Ishikawa (cell line): ENCODE data around the gene SLC49A4.

Source experiments
- CEBPB ChIP-seq: IDR thresholded peaks from 2 replicates; pipeline ENCODE4 v1.6.1; 2012
- CREB1 ChIP-seq: IDR thresholded peaks from 2 replicates; pipeline ENCODE4 v1.6.1; 2012; ENCODE audit warnings: low read depth
- EGR1 ChIP-seq: IDR thresholded peaks from 2 replicates; pipeline ENCODE4 v1.6.1; 2012
- EP300 ChIP-seq: IDR thresholded peaks from 2 replicates; pipeline ENCODE4 v1.6.1; 2012; ENCODE audit warnings: borderline replicate concordance
- FOXM1 ChIP-seq: IDR thresholded peaks from 2 replicates; pipeline ENCODE4 v1.6.1; 2012; ENCODE audit warnings: low read depth, borderline replicate concordance
- NFIC ChIP-seq: IDR thresholded peaks from 2 replicates; pipeline ENCODE4 v1.6.1; 2012
- RAD21 ChIP-seq: IDR thresholded peaks from 2 replicates; pipeline ENCODE4 v1.6.1; 2012; ENCODE audit warnings: low read depth
- TAF1 ChIP-seq: IDR thresholded peaks from 2 replicates; pipeline ENCODE4 v1.6.1; 2012; ENCODE audit warnings: low read depth, mild to moderate bottlenecking
- TCF12 ChIP-seq: IDR thresholded peaks from 2 replicates; pipeline ENCODE4 v1.6.1; 2012; ENCODE audit warnings: low read depth
- TEAD4 ChIP-seq: IDR thresholded peaks from 2 replicates; pipeline ENCODE4 v1.6.1; 2012
- YY1 ChIP-seq: IDR thresholded peaks from 2 replicates; pipeline ENCODE4 v1.6.1; 2012; ENCODE audit warnings: low read depth
- ZBTB7A ChIP-seq: IDR thresholded peaks from 2 replicates; pipeline ENCODE4 v1.6.1; 2012; ENCODE audit warnings: low read depth
- TF ChIP-seq, protein P1 (sequence below): IDR thresholded peaks from 2 replicates; pipeline ENCODE4 v1.6.1; 2012
- TF ChIP-seq, protein P2 (sequence below): IDR thresholded peaks from 2 replicates; pipeline ENCODE4 v1.6.1; 2012; ENCODE audit warnings: low read depth, mild to moderate bottlenecking
- TF ChIP-seq, protein P3 (sequence below): IDR thresholded peaks from 2 replicates; pipeline ENCODE4 v1.6.1; 2012

SLC49A4 gene

DNA sequence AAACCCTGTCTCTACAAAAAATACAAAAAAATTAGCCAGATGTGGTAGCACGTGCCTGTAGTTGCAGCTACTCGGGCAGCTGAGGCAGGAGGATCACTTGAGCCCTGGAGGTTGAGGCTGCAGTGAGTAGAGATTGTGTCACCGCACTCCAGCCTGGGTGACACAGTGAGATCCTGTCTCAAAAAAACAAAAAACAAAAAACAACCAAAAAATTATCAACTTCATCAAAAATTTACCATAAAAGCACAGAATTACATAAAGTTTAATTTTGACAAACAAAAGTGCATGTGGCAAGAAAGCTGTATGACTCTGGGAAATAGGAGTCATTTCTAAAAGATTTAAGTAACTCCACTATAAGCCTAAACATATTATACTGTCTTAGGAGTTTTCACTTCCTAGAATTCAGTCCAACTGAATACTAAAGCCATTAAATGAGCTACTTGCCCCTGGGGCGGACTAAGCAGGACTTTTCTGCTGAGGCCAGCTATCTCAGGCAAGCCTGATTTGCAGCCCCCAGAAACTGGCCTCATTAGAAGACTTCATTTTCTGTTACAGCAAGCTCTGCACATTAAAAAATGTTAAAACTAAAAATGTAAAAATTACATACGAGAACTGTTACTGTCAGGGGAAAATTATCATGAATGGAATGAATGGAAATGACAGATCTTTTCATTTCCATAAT is 24.2 kb upstream of the SLC49A4 start:
- no peak for TF ChIP-seq EGR1
- no peak for TF ChIP-seq FOXM1
- TF ChIP-seq NFIC: no peak
- TF ChIP-seq CEBPB: no peak
- TF ChIP-seq EP300: no peak
- no peak for TF ChIP-seq ZBTB7A
- TF ChIP-seq, protein P1, sequence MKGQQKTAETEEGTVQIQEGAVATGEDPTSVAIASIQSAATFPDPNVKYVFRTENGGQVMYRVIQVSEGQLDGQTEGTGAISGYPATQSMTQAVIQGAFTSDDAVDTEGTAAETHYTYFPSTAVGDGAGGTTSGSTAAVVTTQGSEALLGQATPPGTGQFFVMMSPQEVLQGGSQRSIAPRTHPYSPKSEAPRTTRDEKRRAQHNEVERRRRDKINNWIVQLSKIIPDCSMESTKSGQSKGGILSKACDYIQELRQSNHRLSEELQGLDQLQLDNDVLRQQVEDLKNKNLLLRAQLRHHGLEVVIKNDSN: no peak
- TF ChIP-seq YY1: no peak
- TF ChIP-seq TAF1: no peak
- TF ChIP-seq CREB1: no peak
- TF ChIP-seq TCF12: no peak
- no peak for TF ChIP-seq RAD21
- TF ChIP-seq, protein P2, sequence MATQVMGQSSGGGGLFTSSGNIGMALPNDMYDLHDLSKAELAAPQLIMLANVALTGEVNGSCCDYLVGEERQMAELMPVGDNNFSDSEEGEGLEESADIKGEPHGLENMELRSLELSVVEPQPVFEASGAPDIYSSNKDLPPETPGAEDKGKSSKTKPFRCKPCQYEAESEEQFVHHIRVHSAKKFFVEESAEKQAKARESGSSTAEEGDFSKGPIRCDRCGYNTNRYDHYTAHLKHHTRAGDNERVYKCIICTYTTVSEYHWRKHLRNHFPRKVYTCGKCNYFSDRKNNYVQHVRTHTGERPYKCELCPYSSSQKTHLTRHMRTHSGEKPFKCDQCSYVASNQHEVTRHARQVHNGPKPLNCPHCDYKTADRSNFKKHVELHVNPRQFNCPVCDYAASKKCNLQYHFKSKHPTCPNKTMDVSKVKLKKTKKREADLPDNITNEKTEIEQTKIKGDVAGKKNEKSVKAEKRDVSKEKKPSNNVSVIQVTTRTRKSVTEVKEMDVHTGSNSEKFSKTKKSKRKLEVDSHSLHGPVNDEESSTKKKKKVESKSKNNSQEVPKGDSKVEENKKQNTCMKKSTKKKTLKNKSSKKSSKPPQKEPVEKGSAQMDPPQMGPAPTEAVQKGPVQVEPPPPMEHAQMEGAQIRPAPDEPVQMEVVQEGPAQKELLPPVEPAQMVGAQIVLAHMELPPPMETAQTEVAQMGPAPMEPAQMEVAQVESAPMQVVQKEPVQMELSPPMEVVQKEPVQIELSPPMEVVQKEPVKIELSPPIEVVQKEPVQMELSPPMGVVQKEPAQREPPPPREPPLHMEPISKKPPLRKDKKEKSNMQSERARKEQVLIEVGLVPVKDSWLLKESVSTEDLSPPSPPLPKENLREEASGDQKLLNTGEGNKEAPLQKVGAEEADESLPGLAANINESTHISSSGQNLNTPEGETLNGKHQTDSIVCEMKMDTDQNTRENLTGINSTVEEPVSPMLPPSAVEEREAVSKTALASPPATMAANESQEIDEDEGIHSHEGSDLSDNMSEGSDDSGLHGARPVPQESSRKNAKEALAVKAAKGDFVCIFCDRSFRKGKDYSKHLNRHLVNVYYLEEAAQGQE: no peak
- TF ChIP-seq, protein P3, sequence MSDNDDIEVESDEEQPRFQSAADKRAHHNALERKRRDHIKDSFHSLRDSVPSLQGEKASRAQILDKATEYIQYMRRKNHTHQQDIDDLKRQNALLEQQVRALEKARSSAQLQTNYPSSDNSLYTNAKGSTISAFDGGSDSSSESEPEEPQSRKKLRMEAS: no peak
- no peak for TF ChIP-seq TEAD4

DNA sequence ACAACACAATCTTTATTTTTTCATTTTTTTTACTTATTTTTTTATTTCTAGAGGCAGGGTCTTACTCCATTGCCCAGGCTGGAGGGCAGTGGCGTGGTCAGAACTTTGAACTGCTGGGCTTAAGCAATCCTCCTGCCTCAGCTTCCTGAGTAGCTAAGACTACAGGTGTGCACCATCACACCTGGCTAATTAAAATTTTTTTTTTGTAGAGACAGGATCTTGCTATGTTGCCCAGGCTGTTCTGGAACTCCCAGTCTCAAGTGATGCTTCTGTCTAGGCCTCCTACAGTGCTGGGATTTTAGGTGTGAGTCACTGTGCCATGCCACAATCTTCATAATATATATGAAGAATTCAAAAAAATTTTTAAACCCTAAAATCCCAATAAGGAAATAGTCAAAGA is 22.0 kb upstream of the SLC49A4 start:
- TF ChIP-seq EP300: no peak
- no peak for TF ChIP-seq ZBTB7A
- TF ChIP-seq TEAD4: no peak
- no peak for TF ChIP-seq RAD21
- no peak for TF ChIP-seq FOXM1
- TF ChIP-seq YY1: no peak
- TF ChIP-seq EGR1: no peak
- TF ChIP-seq CREB1: no peak

DNA sequence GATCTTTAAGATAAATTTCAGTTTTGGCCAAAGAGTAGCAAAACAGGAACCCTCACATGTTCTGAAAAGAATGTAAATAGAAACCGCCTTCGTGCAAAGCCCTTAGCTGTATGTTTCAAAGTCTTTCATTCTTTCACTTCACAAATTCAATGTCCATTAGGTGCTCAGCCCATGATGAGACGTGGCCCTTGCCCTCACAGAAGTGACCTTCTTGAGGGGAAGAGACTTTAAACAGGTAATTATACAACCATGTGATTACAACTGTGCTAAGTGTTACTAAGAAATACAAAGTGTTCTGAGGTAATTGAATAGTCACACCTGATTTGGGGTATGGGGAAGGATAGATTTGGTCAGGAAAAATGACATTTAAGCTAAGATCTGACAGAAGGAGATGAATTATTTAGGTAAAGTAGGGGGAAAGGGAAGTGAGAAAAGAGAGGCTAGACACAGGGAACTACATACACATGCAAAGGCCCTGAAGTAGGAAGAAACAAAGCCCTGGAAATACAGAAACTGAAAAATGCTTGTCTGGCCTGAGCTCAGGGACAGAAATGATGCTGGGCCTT is 20.8 kb upstream of the SLC49A4 start:
- TF ChIP-seq ZBTB7A (no peak), NFIC (no peak), EP300 (no peak), FOXM1 (no peak), RAD21 (no peak), TEAD4 (no peak), TAF1 (no peak), CREB1 (no peak), EGR1 (no peak), CEBPB (no peak), TCF12 (no peak)
- TF ChIP-seq, protein P2: no peak

DNA sequence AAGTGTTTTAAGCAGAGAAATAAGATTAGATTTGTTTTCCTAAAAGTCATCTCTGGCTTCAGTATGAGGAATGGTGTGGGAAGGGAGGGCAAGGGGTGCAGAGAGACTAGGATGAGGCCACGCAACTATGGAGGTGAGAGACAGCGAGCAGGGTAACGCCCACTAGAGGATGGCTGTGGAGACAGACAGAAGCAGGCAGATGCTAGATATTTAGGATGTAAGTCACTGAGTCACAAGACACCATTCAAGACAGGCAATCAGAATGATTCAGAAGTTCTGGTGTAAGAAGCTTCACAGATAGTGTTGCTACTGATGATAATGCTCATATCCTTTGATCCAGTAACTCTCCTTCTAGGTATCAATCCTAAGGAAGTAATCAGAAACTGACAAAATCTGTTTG is 20.3 kb upstream of the SLC49A4 start:
- TF ChIP-seq CREB1: no peak
- TF ChIP-seq YY1: no peak
- TF ChIP-seq EP300: no peak
- TF ChIP-seq, protein P2: no peak
- TF ChIP-seq FOXM1: no peak
- no peak for TF ChIP-seq EGR1

DNA sequence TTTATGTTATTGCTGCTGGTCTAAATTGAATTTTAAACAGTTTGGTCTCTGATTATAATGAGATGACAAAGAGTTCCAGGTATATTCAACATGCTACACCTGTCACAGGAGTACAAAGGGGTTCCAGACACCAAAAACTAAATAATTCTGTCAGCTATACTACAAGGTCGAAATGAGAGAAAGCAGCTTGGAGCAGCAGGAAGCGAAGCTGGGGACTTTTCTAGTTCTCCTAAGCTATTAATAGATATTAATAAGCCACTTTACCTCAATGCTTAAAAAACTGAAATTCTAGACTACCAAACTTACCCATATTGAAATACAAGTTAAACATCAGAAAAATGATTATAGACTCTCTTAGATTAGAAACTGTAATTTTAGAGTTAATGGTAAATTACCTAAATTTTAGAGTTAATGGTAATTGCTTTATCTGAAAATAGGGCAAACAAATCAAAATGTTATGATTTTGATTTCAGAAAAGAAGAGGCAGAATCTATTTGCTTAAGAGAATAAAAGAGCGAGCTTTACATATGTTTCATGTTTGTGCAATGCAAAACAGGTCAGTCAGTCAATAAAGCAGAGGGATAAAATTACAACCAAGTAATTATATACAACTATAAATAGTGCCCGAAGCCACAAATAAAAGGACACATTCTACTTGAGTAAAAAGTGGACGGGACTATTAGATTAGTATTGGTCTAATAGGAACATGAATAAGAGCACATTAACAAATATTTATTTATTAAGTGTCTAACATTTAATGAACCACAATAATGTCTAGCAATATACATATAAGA is 18.0 kb upstream of the SLC49A4 start:
- TF ChIP-seq FOXM1 (no peak), YY1 (no peak)
